AG04449 (cell line): ENCODE data around the gene RBP3.

Experiments
- CTCF ChIA-PET: fragments of 350-600 bp; formaldehyde crosslinking; extraction: SDS; loops from one replicate; lab custom pipeline; 2021; ENCODE audit warnings: antibody characterized with exemption; lab: Yijun Ruan, JAX
- POLR2A ChIA-PET: fragments of 400-600, 350-600 bp; formaldehyde crosslinking; extraction: SDS; loops from one replicate; lab custom pipeline; 2020; ENCODE audit warnings: antibody characterized with exemption, inconsistent platforms; lab: Yijun Ruan, JAX
- DNase-seq: peaks from one replicate; pipeline ENCODE4 v3.0.0-alpha.2; 2010; ENCODE audit warnings: low read depth, low spot score
- H3K4me3 ChIP-seq: 2 replicates; pipeline ENCODE4 v1.5.1; 2011; ENCODE audit warnings: low read depth, mild to moderate bottlenecking, control low read depth, low read length
- CTCF ChIP-seq: IDR thresholded peaks from one replicate; pipeline ENCODE4 v1.5.1; 2011; ENCODE audit warnings: mild to moderate bottlenecking, moderate library complexity, low read length, control low read depth, inconsistent platforms; ENCODE audit not compliant: insufficient read depth; ENCODE audit errors: missing control alignments

The RBP3 gene

GRCh38 chr10:47315421-47315820 lies 32.7 kb upstream of the RBP3 start:
- ChIA-PET POLR2A (no interaction called here), CTCF (interaction anchor here (1.6 to 9.0 kb wide), 7 partner anchors 9 to 321 kb away, joined by 3 to 291 read pairs (median 47); partner anchors contain the start of gene GDF2)
- no peak for TF ChIP-seq CTCF
- DNase-seq, result no peak
- H3K4me3 ChIP-seq, result no peak overlapping the region

- POLR2A ChIA-PET, result no interaction called here
- TF ChIP-seq CTCF, result no peak
- no peak for DNase-seq
- H3K4me3 ChIP-seq, result no peak overlapping the region
- CTCF ChIA-PET, result interaction anchor here (1.6 to 9.0 kb wide), 4 partner anchors 10 to 322 kb away, joined by 7 to 291 read pairs (median 52); no protein-coding TSS in a partner anchor
Observed at GRCh38 chr10:47316131-47316530, 32.0 kb upstream of the RBP3 start.

- no peak for DNase-seq
- TF ChIP-seq CTCF, result no peak
- ChIA-PET CTCF (interaction anchor here (1.4 to 9.0 kb wide), 4 partner anchors 11 to 293 kb away, joined by 4 to 291 read pairs (median 8); no protein-coding TSS in a partner anchor), POLR2A (no interaction called here)
- H3K4me3 ChIP-seq, result no peak overlapping the region
Observed at GRCh38 chr10:47317251-47317650, 30.9 kb upstream of the RBP3 start.

GRCh38 chr10:47318706-47319105 lies 29.5 kb upstream of the RBP3 start:
- POLR2A ChIA-PET, result no interaction called here
- TF ChIP-seq CTCF, result no peak
- H3K4me3 ChIP-seq, result no peak overlapping the region
- CTCF ChIA-PET, result interaction anchor here (1.4 to 2.8 kb wide), 2 partner anchors 271 to 294 kb away, joined by 4 to 9 read pairs; no protein-coding TSS in a partner anchor
- DNase-seq, result no peak

- POLR2A ChIA-PET, result no interaction called here
- CTCF ChIA-PET, result interaction anchor here (1.5 kb wide), 1 partner anchor 21 kb away, joined by 4 read pairs; no protein-coding TSS in a partner anchor
- no peak for TF ChIP-seq CTCF
- no peak overlapping the region for H3K4me3 ChIP-seq
- DNase-seq, result no peak
Observed at GRCh38 chr10:47319784-47320183, 28.4 kb upstream of the RBP3 start.

- DNase-seq, result no peak
- no peak overlapping the region for H3K4me3 ChIP-seq
- CTCF ChIA-PET, result interaction anchor here (0.9 to 1.9 kb wide), 4 partner anchors 9 to 275 kb away, joined by 4 to 8 read pairs (median 4); no protein-coding TSS in a partner anchor
- POLR2A ChIA-PET, result no interaction called here
- no peak for TF ChIP-seq CTCF
Observed at GRCh38 chr10:47320812-47321211, 27.4 kb upstream of the RBP3 start.
